Measurements from ENCODE around the gene SH3BP4.

The SH3BP4 gene

DNA sequence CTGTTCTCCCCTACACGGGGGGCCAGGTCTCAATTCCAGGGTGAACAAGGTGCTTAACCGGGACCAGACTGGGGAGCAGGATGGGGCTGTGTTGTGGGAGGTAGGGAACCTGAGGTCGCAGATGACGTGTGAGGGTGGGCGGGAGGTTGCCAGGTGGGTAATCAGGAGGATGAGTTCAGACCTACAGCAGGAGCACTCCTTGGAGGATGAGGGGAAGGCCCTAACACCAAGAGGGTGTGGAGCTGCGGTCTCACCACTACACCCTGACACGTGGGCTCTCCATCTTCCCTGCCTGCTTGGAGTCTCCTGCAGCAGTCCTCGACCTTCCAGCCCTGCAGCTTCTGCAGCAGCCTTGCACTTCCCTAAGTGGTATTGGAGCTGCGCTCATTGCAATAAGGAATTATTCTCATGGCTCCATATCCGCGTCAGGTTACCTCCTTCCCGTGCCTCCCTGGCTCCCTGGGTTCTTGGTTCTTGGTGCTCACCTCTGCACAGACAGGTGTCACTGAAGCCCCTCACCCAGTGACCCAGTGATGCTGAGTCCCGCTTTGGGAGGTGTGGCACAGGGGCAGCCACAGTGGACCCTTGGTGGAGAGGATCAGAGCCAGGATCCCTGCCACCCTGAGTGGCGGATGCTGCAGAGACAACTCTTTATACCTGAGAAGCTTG lies 15.5 kb downstream of the SH3BP4 start:
- DNase-seq (ENCODE audit: low read depth in 2 of 2, low spot score in 1 of 2) = no peak

- no peak for DNase-seq (ENCODE audit: low read depth in 2 of 2, low spot score in 1 of 2)
Measured at GRCh38 chr2:234967870-234968208, 16.0 kb downstream of the SH3BP4 start.

GRCh38 chr2:234968631-234969305 lies 17.0 kb downstream of the SH3BP4 start:
- no peak for DNase-seq (ENCODE audit: low read depth in 2 of 2, low spot score in 1 of 2)

GRCh38 chr2:234969306-234970098 lies 17.7 kb downstream of the SH3BP4 start:
- no peak for DNase-seq (ENCODE audit: low read depth in 2 of 2, low spot score in 1 of 2)

DNA sequence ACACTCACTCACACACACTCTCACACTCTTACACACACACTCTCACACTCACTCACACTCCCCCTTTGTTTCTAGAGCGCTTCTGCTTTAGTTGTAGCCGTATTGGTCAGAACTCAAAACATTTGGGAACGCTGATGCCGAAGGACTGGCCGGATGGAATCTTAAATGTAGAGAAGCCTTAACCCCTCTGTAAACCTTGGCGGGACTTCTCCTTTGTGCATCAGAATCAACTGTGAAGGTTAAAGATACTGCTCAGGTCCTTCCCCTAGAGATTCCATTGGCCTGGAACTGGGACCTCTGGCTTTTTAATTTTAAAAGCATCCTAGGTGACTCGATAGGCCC lies 18.3 kb downstream of the SH3BP4 start:
- no peak for DNase-seq (ENCODE audit: low read depth in 2 of 2, low spot score in 1 of 2)

- DNase-seq (ENCODE audit: low read depth in 2 of 2, low spot score in 1 of 2) = no peak
Measured at GRCh38 chr2:234970477-234970882, 18.7 kb downstream of the SH3BP4 start.

DNA sequence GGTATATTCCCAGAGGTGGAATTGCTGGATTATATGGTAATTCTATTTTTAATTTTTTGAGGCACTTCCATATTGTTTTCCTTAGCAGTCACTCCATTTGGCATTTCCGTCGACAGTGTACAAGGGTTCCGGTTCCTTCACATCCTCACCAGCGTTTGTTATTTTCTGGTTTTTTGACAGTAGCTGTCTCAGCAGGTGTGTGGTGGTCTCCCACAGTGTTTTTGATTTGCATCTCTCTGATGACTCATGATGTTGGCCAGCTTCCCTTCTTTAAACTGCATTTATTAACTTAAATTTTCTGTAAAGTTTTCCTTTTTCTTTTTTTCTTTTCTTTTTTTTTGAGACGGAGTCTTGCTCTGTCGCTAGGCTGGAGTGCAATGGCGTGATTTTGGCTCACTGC lies 19.7 kb downstream of the SH3BP4 start:
- no peak for DNase-seq (ENCODE audit: low read depth in 2 of 2, low spot score in 1 of 2)

GRCh38 chr2:234973008-234973407 lies 21.2 kb downstream of the SH3BP4 start:
- DNase-seq (ENCODE audit: low read depth in 2 of 2, low spot score in 1 of 2) = no peak

GRCh38 chr2:234974501-234975385 lies 22.9 kb downstream of the SH3BP4 start:
- DNase-seq (ENCODE audit: low read depth in 2 of 2, low spot score in 1 of 2) = no peak

DNA sequence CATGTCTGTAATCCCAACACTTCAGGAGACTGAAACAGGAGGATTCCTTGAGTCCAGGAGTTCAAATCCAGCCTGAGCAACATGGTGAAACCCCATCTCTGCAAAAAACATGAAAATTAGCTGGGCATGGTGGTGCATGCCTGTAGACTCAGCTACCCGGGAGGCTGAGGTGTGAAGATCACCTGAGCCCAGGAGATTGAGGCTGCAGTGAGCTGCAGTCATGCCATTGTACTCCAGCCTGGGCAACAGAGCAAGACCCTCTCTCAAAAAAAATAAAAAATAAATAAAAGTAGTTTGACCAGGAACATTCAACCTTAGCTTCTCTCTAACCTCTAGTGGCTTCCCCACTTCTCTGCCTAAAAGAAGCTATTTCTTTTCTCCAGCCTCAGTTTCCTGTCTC lies 23.8 kb downstream of the SH3BP4 start:
- DNase-seq (ENCODE audit: low read depth in 2 of 2, low spot score in 1 of 2) = no peak

DNA sequence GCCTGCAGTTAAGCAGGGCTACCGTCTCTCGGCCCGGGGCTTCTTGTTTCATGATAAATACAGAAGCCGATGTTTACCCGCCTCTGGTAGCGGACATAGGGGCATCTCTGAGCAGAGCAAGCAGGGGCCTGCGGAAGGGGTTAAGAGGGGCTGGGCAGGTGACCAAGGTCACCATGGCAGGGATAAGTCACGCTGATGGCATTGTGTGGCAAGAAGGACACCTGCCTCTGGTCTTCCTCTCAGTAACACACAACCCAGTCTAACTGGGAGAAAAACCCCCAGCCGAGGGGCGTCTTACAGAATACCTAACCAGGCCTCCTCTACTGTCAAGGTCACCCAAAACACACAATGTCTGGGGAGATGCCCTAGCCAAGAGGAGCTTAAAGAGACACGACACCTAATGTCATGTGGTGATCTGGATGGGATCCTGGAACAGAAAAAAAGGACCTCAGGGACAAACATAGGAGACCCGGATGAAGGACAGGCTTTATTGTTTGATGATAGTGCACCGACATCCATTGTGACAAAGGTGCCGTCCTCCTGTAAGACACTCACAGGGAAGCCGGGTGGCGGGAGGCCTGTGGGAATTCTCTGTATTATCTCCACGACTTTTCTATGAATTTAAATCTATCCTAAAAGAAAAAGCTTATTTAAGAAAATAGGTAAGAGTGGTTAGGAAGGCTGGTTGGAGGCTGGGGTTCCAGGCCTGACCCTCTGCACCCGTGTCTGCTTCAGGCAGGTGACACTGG lies 24.8 kb downstream of the SH3BP4 start:
- no peak for DNase-seq (ENCODE audit: low read depth in 2 of 2, low spot score in 1 of 2)

DNA sequence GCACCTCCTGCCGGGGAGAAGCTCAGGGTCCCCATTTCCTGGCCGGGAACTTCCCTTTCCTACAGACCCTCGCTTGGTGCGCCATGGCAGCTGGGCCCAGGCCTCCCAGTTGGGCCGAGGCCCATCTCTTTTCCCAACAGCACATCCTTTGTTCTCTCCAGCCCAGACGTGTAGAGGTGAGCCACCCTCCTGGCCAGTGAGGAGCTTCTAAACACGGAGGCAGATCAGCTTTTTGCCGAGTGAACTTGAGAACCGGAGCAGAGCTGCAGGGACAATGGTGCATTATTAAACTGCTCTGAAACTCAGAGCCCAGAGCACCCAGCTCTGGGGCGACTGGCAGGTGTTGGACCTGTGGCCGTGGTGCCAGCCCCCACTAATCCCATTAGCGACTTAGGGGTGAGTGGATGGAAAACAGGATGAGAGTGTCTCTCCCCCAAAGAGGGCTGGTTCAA lies 25.4 kb downstream of the SH3BP4 start:
- DNase-seq (ENCODE audit: low read depth in 2 of 2, low spot score in 1 of 2) = no peak

GRCh38 chr2:234978466-234979203 lies 26.8 kb downstream of the SH3BP4 start:
- DNase-seq (ENCODE audit: low read depth in 2 of 2, low spot score in 1 of 2) = no peak

GRCh38 chr2:234979204-234980167 lies 27.7 kb downstream of the SH3BP4 start:
- DNase-seq (ENCODE audit: low read depth in 2 of 2, low spot score in 1 of 2) = no peak

DNA sequence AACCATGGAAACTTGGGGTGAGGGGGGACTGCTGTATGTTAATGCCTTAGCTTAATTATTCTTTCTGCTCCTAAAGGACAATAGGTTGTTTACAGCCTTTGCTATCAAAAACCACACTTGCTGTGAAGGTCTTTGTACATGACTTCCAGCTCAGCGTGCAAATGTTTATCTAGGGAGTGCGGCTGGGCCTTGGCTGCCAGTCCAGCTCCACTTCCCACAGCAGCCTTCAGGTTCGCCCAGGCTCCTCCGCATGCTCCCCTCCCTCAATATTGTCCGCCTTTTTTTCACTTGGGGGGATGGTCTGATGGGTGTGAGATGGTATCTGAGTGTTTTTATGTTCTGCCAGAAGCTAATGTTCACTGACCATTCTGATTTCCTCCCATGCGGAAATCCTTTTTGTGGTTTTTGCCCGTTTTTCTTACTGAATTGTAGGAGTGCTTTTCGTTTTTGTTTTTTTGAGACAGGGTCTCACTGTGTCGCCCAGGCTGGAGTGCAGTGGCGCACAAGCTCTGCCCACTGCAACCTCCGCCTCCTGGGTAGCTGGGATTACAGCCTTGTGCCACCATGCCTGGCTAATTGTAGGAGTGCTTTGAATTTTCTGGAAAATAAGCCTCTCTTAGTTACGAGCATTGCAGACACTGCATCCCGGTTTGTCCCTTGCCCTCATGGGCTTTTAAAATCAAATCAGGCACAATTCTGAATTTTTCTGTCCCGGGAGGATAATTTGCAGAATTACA lies 28.8 kb downstream of the SH3BP4 start:
- DNase-seq (ENCODE audit: low read depth in 2 of 2, low spot score in 1 of 2) = no peak

- DNase-seq (ENCODE audit: low read depth in 2 of 2, low spot score in 1 of 2) = no peak
Measured at GRCh38 chr2:234981197-234982095, 29.6 kb downstream of the SH3BP4 start.
